Midbrain (tissue), 1 donor: ENCODE results near the gene TRIM32.

Experiments used
- DNase-seq: peaks from one replicate; lab custom pipeline; 2025; lab: John Stamatoyannopoulos, UW

Gene TRIM32

DNA sequence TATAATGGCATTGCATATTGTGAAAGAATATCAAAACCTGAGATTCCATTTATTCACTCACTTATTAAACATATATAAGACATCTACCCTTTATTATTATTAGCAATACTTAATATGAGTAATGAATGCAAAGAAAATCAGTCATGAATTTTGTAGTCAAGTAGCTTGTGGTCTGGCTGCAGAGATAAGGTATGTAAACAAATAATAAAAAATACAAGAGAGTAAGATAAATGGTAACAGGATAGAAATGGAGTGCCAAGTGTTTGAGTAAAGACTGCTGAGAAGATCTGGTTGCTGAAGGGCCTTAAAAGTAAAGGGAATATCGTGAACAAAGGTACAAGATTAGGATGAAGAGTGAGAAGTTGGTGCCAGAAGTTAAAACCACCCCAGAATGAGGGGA, 18.4 kb downstream of the TRIM32 start:
- no peak for DNase-seq

DNA sequence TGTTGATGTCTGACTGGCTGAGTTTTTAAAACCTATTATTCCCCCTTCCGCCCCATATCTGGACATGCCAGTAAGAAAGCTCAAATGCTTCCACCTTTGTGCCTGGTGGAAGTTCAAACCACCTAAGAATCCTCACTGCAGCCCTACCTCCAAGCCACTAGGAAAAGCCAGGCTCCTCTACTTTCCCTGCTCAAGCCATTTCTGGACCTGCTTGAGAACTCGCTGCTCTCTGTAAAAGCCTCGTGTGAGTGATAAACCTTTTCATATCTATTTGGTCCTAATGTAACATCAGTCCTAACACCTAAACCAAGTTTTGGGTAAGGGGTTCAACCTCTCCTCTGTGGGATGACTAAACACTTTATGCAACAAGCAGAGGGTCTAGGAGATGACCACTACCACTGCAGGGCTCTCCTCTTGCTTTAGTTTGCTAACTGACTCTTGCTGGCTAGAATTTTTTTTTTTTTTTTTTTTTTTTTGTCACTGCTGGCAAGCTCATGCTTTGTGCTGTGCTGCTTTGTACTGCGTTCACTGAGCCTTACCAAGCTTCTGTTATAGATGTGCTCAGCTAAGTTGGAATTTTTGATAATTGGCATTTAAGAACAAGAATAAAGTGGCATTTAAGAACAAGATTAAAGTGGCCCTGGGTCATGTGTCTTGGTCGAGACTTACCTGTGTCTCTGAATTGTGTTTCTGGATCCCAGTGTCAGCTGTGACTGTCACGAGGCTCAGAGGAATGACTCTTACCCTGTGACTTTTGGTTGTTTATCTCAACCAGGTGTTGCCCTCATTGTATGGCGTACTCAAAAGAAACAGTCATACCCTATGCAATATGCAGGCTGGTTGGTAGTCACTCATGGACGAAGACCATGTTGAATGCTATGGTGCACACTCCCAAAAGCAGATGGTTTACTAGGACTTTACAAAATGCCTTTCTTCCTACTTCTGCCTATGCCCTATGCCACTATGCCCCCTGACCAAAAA, 19.5 kb downstream of the TRIM32 start:
- DNase-seq: no peak

DNA sequence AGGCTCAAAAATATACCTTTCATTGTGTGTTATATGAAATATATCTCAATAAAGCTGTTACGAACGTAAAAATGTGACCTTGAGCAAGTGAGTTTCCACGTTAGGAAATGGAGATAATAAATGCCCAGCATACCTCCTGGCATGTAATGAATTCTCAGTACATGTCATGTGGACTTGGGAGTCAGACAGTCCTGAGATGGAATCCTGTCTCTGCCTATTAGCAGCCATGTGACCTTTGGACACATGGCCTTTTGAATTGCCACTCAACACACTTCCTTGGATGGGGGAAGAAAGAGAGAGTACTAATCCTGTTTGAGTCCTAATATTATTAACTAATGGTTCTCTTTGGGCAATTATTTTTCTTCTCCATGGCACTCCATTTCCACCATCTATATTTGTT, 25.7 kb downstream of the TRIM32 start:
- DNase-seq: no peak

DNA sequence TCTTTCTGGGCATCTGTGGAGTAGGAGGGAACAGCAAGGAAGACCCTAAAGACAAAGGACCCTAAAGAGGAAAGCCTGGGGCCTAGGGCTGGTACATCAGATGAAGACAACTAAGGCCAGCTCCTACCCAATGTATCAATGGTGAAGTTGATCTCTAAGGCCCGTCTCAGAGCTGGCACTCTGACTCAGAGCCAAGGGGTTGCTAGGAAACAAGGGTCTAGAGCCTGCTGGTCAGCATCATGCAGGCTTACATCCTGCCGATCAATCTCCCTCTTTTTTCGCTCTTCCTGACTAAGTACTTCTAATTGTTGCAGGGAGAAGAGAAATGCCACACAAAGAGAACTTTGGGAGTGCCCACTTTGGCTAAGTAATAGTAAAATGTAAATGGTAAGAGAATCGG, 26.2 kb downstream of the TRIM32 start:
- no peak for DNase-seq

DNA sequence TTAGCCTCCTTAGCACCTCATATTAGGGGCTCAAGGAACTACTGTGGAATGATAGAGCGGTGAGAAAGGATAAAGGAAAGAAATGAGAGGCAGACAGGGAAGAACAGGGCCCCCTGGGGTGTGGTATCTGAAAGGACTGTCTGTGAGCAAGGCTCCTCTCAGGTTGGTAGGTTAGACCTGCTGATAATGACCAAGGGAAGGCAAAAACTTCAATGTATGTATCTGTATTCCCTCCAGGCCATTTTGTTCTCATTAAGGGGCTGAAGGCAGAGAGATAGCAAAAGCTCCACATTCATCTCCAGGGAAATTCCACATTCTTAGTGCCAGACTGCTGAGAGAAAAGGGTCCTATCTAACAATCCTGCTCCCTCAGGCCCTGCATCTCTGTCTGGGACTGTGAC, 28.6 kb downstream of the TRIM32 start:
- DNase-seq: no peak

DNA sequence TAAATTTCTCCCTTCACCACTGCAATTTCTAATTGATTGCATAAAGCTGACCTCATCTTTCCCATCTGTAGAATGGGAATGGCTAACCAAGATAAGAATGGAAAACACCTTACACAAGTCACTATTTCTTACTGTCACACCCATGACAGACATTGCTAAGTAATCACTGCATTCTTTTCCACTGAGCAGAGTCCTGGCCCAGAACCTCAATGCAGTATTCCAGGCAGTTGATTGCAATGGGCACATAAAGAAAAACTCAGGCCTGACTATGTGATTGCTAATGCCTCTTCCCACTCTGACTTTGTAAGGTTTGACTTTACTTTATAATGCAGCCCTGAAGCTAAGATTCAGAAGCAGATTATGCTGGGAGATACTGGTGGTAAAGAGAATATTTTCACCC, 29.3 kb downstream of the TRIM32 start:
- DNase-seq: no peak

DNA sequence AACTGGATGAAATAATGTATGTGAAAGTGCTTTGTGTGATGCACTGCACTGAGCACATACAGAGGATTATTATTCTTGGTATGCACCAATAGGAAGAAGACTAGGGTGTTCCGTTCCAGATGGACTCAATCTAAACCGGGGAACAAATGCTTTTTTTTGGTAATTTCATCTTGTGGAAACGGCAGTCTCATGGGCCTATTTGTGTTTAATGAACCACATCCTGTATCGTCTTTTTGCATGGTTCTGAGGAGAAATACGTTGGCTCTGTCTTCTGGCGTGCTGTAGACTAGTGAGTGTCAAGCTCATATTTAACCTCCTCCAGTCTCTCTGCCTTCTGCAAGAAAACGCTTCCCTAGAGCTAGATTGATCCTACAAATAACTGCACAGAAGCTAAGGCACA, 30.0 kb downstream of the TRIM32 start:
- DNase-seq: no peak

DNA sequence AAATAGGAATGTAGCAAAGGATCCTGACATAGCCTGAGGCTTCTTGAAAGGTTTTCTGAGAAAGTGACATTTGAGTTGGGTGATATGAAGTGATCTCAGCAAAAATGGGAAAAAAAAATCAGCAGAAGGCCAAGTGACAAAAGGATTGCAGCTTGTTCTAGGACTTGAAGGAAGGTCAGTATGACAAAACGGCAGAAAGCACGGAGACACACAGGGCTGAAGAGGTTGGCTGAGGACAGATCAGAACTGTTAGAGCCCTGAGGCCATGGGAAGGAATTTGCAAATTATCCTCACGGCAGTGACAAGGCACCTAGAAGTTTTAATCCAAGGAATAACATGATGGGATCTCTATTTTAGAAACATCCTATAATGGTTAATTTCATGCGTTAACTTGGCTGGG, 31.0 kb downstream of the TRIM32 start:
- DNase-seq: no peak

DNA sequence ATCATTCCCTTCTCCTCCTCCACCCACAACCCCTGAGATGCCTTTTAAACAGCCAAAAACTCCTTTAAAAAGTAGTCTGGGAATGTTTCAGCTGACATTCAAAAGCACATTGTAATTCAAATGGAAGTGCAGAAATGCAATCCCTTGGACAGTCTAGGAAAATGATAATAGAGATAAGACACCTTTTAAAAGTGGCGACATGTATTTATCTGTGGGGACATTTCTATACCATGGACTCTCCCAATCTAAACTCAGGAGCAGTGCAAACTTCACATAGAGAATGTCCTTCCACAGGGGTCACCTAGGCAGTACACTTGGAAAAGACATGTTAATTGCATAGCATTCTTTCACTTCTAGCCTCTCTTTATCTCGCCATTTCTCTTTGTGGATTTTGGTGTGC, 33.0 kb downstream of the TRIM32 start:
- no peak for DNase-seq

DNA sequence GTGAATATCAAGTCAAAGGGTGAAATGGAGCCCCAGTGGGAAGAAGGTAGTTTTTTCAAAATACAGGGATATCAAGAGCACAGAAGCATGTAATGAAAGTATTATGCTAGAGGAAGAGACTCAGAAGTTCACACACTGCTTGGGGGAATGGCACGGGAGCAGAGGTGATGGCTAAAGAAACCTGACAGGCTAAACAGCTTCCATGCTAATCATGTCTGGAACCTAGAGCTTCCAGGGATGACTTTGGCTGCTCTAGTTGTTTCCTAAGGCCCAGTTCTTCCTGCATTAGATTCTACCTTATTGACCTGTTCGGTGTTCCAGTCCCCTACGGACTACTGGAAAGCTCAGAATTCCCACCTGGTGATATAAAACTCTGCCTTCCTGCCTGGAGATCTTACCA, 34.3 kb downstream of the TRIM32 start:
- DNase-seq: no peak

DNA sequence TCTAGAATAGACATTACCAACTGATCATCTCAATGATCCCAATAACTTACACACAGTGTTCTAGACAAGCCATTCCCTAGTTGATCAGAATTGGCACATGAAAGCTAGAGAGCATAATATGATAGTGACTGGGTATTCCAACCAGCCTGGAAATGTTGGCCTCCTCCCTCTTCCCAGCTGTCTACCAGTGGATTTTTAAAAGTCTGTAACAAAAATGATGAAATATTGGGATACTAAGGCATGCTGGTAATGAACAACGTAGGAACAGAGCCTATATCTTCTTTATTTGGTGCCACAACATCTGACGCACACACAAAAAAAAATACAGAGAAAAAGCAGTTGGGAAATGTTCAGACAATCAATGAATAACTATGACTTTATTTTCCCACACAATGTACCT, 34.8 kb downstream of the TRIM32 start:
- DNase-seq: no peak

DNA sequence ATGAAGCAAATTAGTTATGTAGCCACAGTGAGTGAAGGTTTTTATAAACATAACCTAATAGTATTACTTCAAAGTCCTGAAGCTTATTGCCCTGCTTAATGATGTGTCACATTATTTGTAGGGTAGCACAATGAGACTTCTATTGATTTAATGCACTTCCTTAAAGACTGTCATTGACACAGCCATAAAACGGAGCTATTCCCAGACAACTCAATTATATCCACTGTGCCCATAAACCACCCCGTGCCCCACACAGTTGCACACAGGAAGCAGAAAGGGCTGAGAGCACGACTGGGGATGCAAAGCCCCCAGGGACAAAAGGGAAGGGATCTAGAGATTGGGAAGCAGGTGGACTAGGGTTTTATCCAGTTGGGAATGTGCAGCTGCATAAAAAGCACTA, 37.0 kb downstream of the TRIM32 start:
- DNase-seq: no peak

DNA sequence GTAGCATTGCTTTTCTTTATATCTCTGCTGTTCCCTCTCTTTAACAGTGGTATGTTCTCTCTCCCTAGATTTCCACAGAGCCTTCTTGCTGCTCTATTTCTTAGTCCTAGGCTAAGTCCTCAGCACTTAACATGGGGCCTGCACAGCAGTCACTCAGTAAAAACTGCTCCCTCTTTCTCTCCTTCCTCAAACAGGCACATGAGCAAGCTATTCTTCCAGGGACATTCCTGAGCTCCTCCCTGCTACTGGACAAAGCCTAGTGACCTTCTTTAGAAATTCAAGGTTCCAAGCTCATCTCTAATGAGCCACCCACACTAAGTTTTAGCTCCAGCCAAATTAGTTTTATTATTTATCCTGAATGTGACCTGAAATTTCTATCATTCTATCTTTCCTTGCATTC, 39.5 kb downstream of the TRIM32 start:
- no peak for DNase-seq

DNA sequence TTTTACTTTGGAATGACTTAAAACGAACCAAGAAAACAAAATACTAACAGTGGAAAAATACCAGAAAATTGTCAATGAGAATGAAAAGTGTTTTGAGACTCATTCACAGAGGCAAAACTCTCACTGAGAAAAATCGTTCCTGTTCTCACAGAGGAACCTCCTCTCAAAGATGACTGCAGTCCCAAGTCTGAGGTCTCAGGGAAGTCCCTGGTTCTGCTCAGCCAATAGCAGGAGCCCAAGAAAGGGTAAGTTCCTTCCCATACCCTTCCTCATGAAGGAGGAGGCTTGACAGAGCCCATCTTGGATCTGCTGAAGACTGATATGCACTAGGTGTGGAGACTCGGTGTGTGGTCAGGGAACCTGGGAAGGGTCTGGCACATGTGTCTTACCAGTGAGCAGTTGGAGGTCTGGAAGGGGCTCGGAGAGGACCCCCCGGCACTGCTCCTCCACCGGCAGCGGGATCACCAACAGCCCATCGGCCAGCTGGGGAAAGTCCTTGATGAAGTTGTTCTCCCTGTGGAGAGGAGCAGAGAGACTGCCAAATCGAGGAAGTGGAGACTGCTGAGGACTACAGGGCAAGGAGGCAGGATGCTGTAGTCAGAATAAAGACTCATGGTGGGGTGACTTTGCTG, 46.0 kb downstream of the TRIM32 start:
- no peak for DNase-seq

DNA sequence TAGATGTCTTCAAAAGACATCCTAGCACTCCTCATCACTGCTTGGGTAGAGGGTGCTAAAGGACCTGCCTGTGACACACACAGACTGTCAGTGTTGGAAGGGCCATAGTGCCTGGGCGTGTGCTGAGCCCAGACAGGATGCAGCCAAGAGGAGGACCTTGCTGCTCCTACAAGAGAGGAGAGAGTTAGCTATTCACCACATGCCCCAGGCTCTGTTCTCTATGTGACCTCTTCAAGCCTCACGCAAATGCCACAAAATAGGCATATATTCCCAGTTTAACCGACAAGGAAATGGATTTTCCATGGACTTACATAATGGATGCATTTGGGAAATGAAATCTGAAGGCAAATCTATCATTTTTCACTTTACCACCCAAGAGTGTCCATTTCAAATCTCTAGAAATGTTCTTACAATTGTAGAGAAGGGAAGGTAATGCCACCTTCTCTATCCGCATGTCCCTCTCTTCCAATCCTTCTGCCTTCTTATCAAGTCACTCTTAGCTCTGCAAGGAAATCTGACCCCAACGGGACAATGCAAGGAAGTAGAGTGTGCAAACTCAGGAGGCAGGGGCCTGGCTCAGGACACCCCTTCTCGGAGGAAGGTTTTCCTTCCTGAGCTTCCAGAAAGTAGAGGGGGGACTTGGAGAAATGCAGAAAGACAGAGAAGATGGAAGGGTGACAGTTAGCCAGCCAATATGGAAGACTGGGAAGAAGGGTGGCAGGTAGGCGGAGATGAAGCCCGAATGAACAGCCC, 49.5 kb downstream of the TRIM32 start:
- DNase-seq: no peak

DNA sequence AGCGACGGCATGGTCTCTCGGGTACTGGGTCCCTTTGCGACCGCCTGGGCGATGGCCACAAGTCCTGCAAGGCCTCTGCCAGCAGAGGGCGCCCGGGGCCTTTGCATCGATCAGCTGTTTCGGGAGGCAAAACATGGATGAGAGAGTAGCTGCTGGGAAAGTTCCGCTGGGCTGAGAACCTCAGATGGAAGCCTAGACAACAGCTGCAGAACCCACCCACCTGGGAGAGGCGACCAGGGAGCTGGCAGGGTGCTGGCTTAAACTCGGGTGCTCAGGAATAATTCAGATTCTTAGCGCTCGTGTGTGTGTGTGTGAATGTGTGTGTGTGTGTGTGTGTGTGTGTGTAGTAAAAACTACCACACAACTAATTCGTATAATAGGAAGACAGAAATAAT, 50.0 kb downstream of the TRIM32 start:
- peak; percentile 81 for DNase-seq

DNA sequence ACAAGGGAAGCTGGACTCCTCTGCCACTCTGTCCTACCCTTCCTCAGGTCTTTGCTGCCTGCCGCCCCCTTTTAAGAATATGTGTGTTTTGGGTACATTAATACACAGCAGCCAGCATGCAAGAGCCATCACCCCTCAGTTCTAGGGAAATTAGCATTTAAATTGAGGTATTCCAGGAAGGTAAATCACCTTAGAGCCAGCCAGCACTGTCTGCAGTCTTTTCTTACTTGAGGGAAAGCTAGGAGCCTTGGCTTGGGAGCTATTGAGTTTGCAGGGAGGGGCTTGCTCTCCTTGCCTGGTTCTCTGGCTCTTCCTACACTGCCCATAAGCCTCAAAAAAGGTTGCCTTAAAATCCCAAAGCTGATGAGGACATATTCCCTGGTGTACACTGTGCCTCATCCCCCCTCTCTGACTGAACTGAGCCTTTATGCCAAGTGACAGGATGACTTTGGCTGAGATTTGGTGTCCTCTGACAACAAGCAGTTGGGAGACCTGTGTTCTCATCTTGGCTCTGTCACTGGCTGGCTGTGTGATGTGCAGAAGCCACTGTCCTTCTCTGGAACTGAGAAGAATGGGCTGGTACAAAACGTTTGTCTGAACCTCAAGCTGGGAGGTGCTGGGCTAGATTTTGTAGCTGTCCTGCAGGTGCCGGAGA, 54.1 kb downstream of the TRIM32 start:
- no peak for DNase-seq

DNA sequence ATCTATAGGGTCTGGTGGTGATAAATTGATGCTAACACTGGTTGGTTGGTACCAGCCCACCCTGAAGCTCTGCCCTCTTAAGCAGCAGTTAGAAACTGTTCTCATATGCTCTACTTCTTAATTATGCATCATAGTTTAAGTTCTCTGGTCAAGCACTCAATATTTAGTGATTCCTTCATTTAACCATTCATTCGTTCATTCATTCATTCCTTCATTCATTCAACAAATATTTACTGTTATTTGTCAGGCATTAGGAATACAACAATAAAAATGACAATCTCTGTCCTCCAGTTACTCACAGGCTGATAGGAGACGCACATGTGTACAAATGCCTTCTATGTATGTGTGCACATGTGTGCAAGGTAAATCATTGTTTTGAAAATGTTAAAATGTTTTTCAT, 54.6 kb downstream of the TRIM32 start:
- DNase-seq: no peak

DNA sequence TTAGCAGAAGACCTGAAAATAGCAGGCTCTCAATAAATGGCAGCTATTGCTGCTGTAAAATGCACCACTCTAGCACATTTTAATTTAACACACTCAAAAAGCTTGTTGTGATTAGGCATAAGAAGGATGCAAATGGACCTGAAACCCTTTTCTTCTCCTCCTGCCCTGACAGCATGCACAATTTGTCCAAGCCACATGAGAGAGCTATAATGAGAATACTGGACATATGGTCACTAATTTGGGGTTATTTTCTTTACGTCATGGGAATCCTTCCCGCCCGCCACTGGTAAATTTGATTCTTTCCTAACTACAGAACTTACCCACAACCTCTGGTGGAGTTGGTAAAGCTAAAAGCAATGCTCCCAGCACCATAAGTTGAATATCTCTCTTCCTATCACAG, 62.1 kb downstream of the TRIM32 start:
- DNase-seq: no peak

DNA sequence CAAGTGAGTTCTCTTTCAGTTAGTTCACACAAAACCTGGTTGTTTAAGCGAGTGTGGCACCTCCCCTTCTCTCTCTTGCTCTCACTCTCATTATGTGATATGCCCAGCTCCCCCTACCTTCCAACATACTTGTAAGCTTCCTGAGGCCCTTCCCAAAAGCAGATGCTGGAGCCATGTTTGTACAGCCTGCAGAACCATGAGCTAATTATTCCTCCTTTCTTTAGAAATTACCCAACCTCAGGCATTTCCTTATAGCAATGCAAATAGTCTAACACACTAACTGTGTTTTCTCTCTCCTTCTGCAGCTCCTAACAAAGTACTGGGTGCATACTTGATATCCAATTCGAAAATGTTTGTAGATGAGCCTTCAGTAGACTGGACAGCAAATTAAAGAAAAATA, 62.7 kb downstream of the TRIM32 start:
- DNase-seq: no peak

DNA sequence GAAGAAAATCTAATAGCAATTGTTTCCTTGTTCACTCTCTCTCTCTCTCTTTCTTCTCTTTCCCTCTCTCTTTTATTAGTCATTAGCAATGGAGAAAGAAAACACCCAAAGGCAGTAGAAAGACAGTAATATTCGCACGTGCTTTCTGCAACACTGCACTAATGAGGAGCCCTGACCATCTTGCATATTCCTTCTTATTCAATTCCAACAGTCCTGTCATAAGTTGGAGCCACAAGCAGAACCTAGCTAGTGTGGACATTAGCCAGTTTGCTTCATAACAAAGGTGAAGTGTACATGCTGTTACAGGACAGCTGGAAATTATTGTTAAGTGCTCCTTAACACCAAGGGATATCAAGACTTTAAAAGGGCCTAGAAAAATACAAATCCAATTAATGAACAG, 63.4 kb downstream of the TRIM32 start:
- DNase-seq: no peak
